Caco-2 (cell line): ENCODE results near the gene EFCAB9. TPM values are rescaled to one million over a fixed set of nuclear protein-coding genes. Genes with fewer than 3 reads are reported as not detected.

Experiments
- Bru-seq: library from RNA; stranded (reverse); fragments of 400-500 nt; gene quantifications from one replicate; lab custom pipeline; 2021; lab: Mats Ljungman, UMichigan
- BruChase-seq, 2 experiments: library from RNA; stranded (reverse); fragments of 400-500 nt; gene quantifications; one replicate each; lab custom pipeline; 2021; lab: Mats Ljungman, UMichigan
- BruUV-seq: library from RNA; stranded (reverse); fragments of 400-500 nt; replicated peaks from 2 replicates; lab custom pipeline; 2021; lab: Mats Ljungman, UMichigan
- CTCF ChIA-PET: fragments of 300-600 bp; sonication (Branson Sonifier 250); formaldehyde crosslinking; loops from one replicate; lab custom pipeline; 2022; ENCODE audit warnings: antibody characterized with exemption; lab: Charles Lee
- POLR2A ChIA-PET: fragments of 300-600 bp; sonication (Branson Sonifier 250); formaldehyde crosslinking; loops from one replicate; lab custom pipeline; 2022; ENCODE audit warnings: antibody characterized with exemption; lab: Charles Lee
- DNase-seq, 2 experiments: peaks; one replicate each; pipeline versions ENCODE4 v3.0.0 to v3.0.0-alpha.2; 2020 to 2022
- H3K27me3 ChIP-seq: replicated peaks from 2 replicates; pipeline ENCODE4 v1.6.0; 2011; ENCODE audit warnings: low read length; ENCODE audit not compliant: control insufficient read depth, insufficient read depth
- H3K36me3 ChIP-seq: 2 replicates; pipeline ENCODE4 v1.5.1; 2011; ENCODE audit warnings: low read length; ENCODE audit not compliant: control insufficient read depth, insufficient read depth
- H3K4me1 ChIP-seq: fragments of 250-450 bp; sonication (Bioruptor Pico); 2 replicates; pipeline ENCODE4 v1.5.1; 2020; ENCODE audit warnings: mild to moderate bottlenecking
- H3K4me3 ChIP-seq: 2 replicates; pipeline ENCODE4 v1.5.1; 2011; ENCODE audit warnings: low read depth, mild to moderate bottlenecking, control low read depth, low read length
- H3K9me3 ChIP-seq: fragments of 250-450 bp; sonication (Bioruptor Pico); 2 replicates; pipeline ENCODE4 v1.5.1; 2020; ENCODE audit warnings: mild to moderate bottlenecking, moderate library complexity
- H3K27ac Mint-ChIP-seq: one replicate; pipeline ENCODE4 v1.8.0; 2022; ENCODE audit warnings: mixed read lengths; ENCODE audit not compliant: unreplicated experiment
- H3K27me3 Mint-ChIP-seq: one replicate; pipeline ENCODE4 v1.8.0; 2022; ENCODE audit warnings: mixed read lengths; ENCODE audit not compliant: insufficient read depth, unreplicated experiment
- H3K36me3 Mint-ChIP-seq: one replicate; pipeline ENCODE4 v1.8.0; 2022; ENCODE audit warnings: mild to moderate bottlenecking, mixed read lengths; ENCODE audit not compliant: insufficient read depth, unreplicated experiment
- H3K4me1 Mint-ChIP-seq: one replicate; pipeline ENCODE4 v1.8.0; 2022; ENCODE audit warnings: low read depth, mixed read lengths; ENCODE audit not compliant: unreplicated experiment
- H3K4me3 Mint-ChIP-seq: one replicate; pipeline ENCODE4 v1.8.0; 2022; ENCODE audit warnings: mild to moderate bottlenecking, moderate library complexity, mixed read lengths; ENCODE audit not compliant: unreplicated experiment
- H3K9me3 Mint-ChIP-seq: one replicate; pipeline ENCODE4 v1.8.0; 2022; ENCODE audit warnings: mixed read lengths; ENCODE audit not compliant: unreplicated experiment
- intact Hi-C: fragments of 100-400 bp; cut with micrococcal nuclease; formaldehyde crosslinking; loops from one replicate; pipeline ENCODE4 v1.10.0; 2022; ENCODE audit not compliant: unreplicated experiment
- long read RNA-seq: library from polyadenylated mRNA; stranded (forward); transcript quantifications from one replicate; pipeline ENCODE4 v2.0.0, GENCODE V29; 2022
- total RNA-seq: library from RNA; stranded (reverse); gene quantifications from 2 replicates; pipeline ENCODE4 v1.2.3, GENCODE V29; 2022
- TF ChIP-seq, protein P1 (sequence below), 2 experiments: fragments of 200-600 bp in 1 of 2; IDR thresholded peaks; 1 replicate in 1 of 2; 2 replicates in 1 of 2; pipeline versions ENCODE4 v1.5.1 to v1.8.0; 2011 to 2022; ENCODE audit warnings: antibody characterized with exemption in 1 of 2, control low read depth in 1 of 2, inconsistent platforms in 1 of 2, low read depth in 1 of 2, low read length in 1 of 2, mild to moderate bottlenecking in 1 of 2, moderate library complexity in 1 of 2; ENCODE audit not compliant: insufficient read depth in 1 of 2, severe bottlenecking in 1 of 2, unreplicated experiment in 1 of 2

The EFCAB9 gene
- total RNA-seq = not detected in 2 replicates
- Bru-seq, nascent RNA = not detected
- not detected for BruChase-seq, experiment 1, labeled RNA remaining after a 2-hour chase
- not detected for BruChase-seq, experiment 2, labeled RNA remaining after a 6-hour chase
- long read RNA-seq = 0 reads

DNA sequence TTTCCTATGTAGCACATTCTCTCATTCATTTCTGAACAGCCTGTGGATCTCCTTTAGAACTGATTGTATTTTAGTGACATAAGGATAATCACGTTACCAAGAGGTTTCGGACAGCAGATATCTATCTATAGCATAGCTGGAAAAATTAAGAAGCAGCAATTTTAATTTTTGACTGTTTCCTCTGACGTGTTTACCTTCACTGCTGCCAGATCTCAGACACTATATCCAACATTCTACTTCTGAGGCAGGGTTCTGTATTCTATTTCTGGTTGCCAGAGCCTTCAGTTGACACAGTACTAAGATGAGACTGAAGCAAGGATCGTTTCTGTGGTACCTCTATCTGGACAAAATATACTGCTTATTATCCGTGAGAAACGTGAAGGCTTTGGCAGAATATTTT, at the start of gene EFCAB9:
TSS of gene EFCAB9 (plus strand) at position 301 of the 400 bp plus-strand sequence. CDS start at position 302, 1 bp downstream.
- H3K9me3 Mint-ChIP-seq = no peaks in the 10 kb centered on the region
- no peaks in the 10 kb centered on the region for H3K4me1 ChIP-seq
- no peaks in the 10 kb centered on the region for H3K36me3 Mint-ChIP-seq
- no peaks in the 10 kb centered on the region for H3K36me3 ChIP-seq
- H3K4me3 Mint-ChIP-seq = no peak within 1 kb of the TSS
- no peaks in the 10 kb centered on the region for H3K4me1 Mint-ChIP-seq
- H3K27me3 ChIP-seq = no peaks in the 10 kb centered on the region
- BruUV-seq = no TSS peak
- intact Hi-C loops = no loop called here
- no peaks in the 10 kb centered on the region for H3K9me3 ChIP-seq
- H3K27me3 Mint-ChIP-seq = peaks cover 3% of the 10 kb centered on the region
- TF ChIP-seq, protein P1, sequence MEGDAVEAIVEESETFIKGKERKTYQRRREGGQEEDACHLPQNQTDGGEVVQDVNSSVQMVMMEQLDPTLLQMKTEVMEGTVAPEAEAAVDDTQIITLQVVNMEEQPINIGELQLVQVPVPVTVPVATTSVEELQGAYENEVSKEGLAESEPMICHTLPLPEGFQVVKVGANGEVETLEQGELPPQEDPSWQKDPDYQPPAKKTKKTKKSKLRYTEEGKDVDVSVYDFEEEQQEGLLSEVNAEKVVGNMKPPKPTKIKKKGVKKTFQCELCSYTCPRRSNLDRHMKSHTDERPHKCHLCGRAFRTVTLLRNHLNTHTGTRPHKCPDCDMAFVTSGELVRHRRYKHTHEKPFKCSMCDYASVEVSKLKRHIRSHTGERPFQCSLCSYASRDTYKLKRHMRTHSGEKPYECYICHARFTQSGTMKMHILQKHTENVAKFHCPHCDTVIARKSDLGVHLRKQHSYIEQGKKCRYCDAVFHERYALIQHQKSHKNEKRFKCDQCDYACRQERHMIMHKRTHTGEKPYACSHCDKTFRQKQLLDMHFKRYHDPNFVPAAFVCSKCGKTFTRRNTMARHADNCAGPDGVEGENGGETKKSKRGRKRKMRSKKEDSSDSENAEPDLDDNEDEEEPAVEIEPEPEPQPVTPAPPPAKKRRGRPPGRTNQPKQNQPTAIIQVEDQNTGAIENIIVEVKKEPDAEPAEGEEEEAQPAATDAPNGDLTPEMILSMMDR (IDR thresholded peaks at IDR 0.05; ENCODE audit: insufficient read depth in 1 of 2, low read depth in 1 of 2, low read length in 1 of 2, severe bottlenecking in 1 of 2, unreplicated experiment in 1 of 2) = no peak
- no peak for DNase-seq
- ChIA-PET POLR2A (no interaction called here), CTCF (no interaction called here)
- no peak within 1 kb of the TSS for H3K27ac Mint-ChIP-seq
- H3K4me3 ChIP-seq = no peak within 1 kb of the TSS

DNA sequence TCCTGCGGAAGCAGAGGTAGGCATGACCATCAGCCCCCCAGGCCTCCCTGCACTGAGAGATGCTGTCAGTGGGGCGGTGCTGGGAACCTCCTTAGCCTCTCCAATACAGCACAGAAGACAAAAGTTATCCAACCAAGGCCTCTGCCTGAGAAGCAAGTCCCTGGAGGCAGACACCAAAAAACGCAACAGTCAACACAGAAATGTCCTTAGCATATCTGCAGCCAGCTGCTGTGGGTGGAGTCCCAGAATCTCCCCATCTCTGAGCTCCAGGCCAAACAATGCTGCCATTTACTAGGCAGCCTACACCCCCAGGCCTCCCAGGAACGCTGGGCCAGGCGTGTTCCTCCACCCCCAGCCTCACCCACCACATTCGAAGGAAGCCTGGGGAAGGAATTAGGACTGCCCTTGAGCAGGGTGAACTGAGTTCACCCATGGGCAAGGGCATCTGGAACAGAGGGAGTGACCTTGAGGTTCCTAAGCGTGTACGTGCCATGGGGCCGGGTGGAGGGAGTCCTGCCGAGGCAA, 49.6 kb upstream of the EFCAB9 start:
- intact Hi-C loops = loop anchor here (5.0 kb wide), 1 partner anchor 43 kb away; the partner anchor contains the start of gene STK10
- TF ChIP-seq, protein P1 (IDR thresholded peaks at IDR 0.05; ENCODE audit: insufficient read depth in 1 of 2, low read depth in 1 of 2, low read length in 1 of 2, severe bottlenecking in 1 of 2, unreplicated experiment in 1 of 2) = no peak
- peak overlapping the region; percentile 88 for H3K27ac Mint-ChIP-seq
- H3K36me3 Mint-ChIP-seq = peaks cover 10% of the 10 kb centered on the region
- no peak overlapping the region for H3K4me3 Mint-ChIP-seq
- DNase-seq = peak; percentile 47 to 75
- no peaks in the 10 kb centered on the region for H3K27me3 ChIP-seq
- no peaks in the 10 kb centered on the region for H3K9me3 Mint-ChIP-seq
- no peaks in the 10 kb centered on the region for H3K27me3 Mint-ChIP-seq
- ChIA-PET CTCF (interaction anchor here (0.6 kb wide), 1 partner anchor 9 kb away, joined by 4 read pairs; no protein-coding TSS in a partner anchor), POLR2A (no interaction called here)
- peaks cover 66% of the 10 kb centered on the region for H3K4me1 Mint-ChIP-seq
- no TSS peak for BruUV-seq
- no peaks in the 10 kb centered on the region for H3K36me3 ChIP-seq
- peaks cover 57% of the 10 kb centered on the region for H3K4me1 ChIP-seq
- no peak overlapping the region for H3K4me3 ChIP-seq
- H3K9me3 ChIP-seq = no peaks in the 10 kb centered on the region

DNA sequence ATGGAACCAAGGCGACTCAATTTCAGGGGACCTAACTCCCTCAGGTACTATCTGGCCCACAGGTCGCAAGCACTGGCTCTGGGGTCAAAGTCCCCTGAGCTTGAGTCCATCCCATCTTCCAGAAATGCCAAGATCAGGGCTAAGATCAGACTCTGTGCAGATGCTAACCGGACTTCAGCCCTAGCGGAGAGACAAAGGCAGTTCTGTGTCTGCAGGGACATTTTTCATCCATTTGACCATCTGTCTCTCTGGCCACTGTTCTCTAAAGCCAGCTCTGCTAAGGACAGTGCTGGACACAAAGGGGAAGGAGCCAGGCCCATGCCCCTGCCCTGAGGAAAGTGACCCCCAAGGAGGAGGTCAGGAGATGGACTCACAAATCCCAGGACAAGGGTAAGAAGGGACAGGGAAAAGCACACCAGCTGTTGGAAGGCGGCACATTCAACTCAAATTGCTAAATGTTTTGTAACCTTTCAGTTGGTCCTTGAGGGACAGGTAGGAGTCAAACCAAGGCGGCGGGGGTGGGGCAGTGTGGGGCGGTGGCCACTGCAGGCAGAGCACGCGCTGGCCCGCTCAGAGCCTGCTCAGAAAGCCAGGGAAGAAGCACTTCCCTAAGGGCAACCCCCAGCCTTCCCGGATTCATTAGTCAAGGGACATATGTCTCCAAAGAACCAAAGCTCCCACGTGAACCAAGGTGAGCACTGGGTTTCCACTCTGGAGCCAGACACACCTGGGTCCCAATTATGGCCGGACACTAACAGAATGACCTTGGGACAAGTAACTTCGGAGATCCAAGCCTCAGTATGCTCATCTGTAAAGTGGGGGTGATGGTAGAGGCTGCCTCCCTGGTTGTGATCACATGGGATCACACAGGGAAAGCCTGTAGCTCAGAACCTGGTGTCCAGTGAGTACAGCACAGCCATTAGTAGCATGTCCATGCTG, 48.8 kb upstream of the EFCAB9 start:
- DNase-seq = no peak
- intact Hi-C loops = loop anchor here (5.0 kb wide), 1 partner anchor 42 kb away; the partner anchor contains the start of gene STK10
- Mint-ChIP-seq H3K4me3 (no peak overlapping the region), H3K36me3 (peaks cover 10% of the 10 kb centered on the region), H3K27ac (peak overlapping the region; percentile 88), H3K9me3 (no peaks in the 10 kb centered on the region), H3K4me1 (peaks cover 66% of the 10 kb centered on the region), H3K27me3 (no peaks in the 10 kb centered on the region)
- Histone ChIP-seq H3K36me3 (no peaks in the 10 kb centered on the region), H3K4me1 (peaks cover 57% of the 10 kb centered on the region), H3K27me3 (no peaks in the 10 kb centered on the region), H3K9me3 (no peaks in the 10 kb centered on the region), H3K4me3 (no peak overlapping the region)
- CTCF ChIA-PET = interaction anchor here (0.6 kb wide), 1 partner anchor 8 kb away, joined by 4 read pairs; no protein-coding TSS in a partner anchor
- POLR2A ChIA-PET = interaction anchor here (0.5 kb wide), 1 partner anchor 28 kb away, joined by 3 read pairs; no protein-coding TSS in a partner anchor
- TF ChIP-seq, protein P1 (IDR thresholded peaks at IDR 0.05; ENCODE audit: insufficient read depth in 1 of 2, low read depth in 1 of 2, low read length in 1 of 2, severe bottlenecking in 1 of 2, unreplicated experiment in 1 of 2) = no peak
- BruUV-seq = no TSS peak
